Measurements from ENCODE around the gene RICTOR. TPM values are rescaled to one million over a fixed set of nuclear protein-coding genes. Genes with fewer than 3 reads are reported as not detected.
A peak's percentile ranks its signal among the peaks of the same experiment; 100 is the strongest.

The RICTOR gene
- total RNA-seq, 1 experiment from 2014 or later, result 22.4 TPM

DNA sequence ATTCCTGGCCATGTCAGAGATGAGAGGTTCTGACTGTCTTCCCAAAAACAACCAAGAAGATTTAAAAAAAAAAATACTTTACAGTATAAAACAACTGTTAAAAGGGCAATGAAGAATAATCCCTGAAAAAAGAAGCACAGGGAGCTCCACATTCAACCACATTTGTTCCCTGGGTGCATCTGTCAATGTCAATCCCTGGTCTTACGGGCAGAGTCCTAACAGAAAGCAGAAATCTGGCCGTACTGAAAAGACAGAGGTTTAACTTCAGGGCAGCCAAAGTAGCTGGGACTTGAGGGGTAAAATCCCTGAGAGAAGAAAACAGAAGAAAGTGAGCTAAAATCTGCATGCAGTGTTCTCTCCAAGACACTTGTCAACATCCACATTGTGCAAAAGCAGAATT is 76.6 kb downstream of the RICTOR start (continued):
- TF ChIP-seq JAZF1 (CRISPR knock-in tag; IDR thresholded peaks at IDR 0.05), result no peak
- no peak for TF ChIP-seq ZNF671 (CRISPR knock-in tag; IDR thresholded peaks at IDR 0.05)

DNA sequence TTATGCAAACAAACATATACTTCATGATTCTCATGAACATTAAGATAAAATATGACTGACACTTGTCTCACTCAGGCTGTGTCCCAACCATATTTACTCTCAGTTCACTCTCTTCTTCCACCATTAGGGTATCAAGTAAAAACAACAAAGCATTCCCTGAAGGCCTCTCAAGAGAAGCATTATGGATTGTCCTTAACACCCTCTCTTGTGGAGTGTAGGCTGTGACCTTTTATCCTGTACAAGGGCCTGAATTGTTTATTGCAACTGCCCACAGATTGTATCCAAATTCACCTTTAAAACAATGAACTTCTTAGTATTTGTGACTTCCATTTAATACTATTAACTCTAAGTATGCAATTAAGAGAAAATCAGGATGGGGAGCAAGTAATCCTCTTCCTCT is 78.1 kb downstream of the RICTOR start:
- POLR2A ChIA-PET, result no interaction called here

DNA sequence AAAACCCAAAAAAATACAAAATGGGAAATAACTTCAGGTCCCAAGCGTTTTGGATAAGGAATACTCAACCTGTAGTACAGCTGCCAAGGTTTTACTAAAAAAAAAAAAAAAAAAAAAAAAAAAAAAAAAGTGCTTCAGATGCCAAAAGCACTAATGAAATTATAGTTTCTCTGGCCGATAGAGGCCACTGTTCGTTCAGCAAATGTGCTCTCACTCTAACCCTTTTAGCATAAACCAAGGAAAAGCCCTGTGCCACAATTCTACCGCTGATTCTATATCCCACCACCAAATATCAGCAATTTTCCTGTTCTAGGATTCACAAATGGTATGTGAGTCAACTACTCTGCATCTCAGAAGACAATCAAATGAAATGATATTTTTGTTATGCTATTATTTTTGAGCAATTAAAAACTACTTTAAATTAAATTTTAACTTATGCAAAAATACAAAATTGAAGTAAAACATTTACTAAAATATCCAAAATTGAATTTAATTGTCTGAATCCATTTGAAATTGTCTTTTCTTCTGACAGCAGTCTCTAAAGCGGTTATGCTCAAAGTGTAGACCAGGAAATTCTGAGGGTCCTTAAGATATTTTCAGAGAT is 79.8 kb downstream of the RICTOR start:
- ATAC-seq (peak; percentile 75), DNase-seq (ENCODE audit: low spot score) (peak; percentile 16)
- Mint-ChIP-seq H3K27me3 (ENCODE audit: low read depth) (no peaks in the 10 kb centered on the region), H3K9me3 (peaks cover 19% of the 10 kb centered on the region), H3K36me3 (peaks cover 25% of the 10 kb centered on the region), H3K4me3 (no peak overlapping the region), H3K27ac (no peak overlapping the region), H3K4me1 (0 out of 2 replicates have a peak, but pooled peaks cover 3% of the 10 kb centered on the region)
- CTCF ChIA-PET, result interaction anchor here (0.6 to 1.4 kb wide), 11 partner anchors 11 to 566 kb away, joined by 3 to 6 read pairs (median 4); no protein-coding TSS in a partner anchor
- POLR2A ChIA-PET, result no interaction called here
- TF ChIP-seq, protein P1, sequence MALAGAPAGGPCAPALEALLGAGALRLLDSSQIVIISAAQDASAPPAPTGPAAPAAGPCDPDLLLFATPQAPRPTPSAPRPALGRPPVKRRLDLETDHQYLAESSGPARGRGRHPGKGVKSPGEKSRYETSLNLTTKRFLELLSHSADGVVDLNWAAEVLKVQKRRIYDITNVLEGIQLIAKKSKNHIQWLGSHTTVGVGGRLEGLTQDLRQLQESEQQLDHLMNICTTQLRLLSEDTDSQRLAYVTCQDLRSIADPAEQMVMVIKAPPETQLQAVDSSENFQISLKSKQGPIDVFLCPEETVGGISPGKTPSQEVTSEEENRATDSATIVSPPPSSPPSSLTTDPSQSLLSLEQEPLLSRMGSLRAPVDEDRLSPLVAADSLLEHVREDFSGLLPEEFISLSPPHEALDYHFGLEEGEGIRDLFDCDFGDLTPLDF (CRISPR knock-in tag; IDR thresholded peaks at IDR 0.05), result no peak
- TF ChIP-seq, protein P2, sequence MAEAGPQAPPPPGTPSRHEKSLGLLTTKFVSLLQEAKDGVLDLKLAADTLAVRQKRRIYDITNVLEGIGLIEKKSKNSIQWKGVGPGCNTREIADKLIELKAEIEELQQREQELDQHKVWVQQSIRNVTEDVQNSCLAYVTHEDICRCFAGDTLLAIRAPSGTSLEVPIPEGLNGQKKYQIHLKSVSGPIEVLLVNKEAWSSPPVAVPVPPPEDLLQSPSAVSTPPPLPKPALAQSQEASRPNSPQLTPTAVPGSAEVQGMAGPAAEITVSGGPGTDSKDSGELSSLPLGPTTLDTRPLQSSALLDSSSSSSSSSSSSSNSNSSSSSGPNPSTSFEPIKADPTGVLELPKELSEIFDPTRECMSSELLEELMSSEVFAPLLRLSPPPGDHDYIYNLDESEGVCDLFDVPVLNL (CRISPR knock-in tag; IDR thresholded peaks at IDR 0.05; ENCODE audit: borderline replicate concordance, low read depth), result no peak
- TF ChIP-seq SP1 (CRISPR knock-in tag; conservative IDR thresholded peaks at IDR 0.05), result no peak
- TF ChIP-seq, protein P3, sequence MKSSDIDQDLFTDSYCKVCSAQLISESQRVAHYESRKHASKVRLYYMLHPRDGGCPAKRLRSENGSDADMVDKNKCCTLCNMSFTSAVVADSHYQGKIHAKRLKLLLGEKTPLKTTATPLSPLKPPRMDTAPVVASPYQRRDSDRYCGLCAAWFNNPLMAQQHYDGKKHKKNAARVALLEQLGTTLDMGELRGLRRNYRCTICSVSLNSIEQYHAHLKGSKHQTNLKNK (CRISPR knock-in tag; IDR thresholded peaks at IDR 0.05), result no peak
- no peak for TF ChIP-seq ELF4 (CRISPR knock-in tag; IDR thresholded peaks at IDR 0.05; ENCODE audit: low read depth)
- TF ChIP-seq, protein P4, sequence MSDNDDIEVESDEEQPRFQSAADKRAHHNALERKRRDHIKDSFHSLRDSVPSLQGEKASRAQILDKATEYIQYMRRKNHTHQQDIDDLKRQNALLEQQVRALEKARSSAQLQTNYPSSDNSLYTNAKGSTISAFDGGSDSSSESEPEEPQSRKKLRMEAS (CRISPR knock-in tag; IDR thresholded peaks at IDR 0.05), result no peak
- TF ChIP-seq, protein P5, sequence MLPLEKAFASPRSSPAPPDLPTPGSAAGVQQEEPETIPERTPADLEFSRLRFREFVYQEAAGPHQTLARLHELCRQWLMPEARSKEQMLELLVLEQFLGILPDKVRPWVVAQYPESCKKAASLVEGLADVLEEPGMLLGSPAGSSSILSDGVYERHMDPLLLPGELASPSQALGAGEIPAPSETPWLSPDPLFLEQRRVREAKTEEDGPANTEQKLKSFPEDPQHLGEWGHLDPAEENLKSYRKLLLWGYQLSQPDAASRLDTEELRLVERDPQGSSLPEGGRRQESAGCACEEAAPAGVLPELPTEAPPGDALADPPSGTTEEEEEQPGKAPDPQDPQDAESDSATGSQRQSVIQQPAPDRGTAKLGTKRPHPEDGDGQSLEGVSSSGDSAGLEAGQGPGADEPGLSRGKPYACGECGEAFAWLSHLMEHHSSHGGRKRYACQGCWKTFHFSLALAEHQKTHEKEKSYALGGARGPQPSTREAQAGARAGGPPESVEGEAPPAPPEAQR (CRISPR knock-in tag; IDR thresholded peaks at IDR 0.05), result no peak
- TF ChIP-seq, protein P6, sequence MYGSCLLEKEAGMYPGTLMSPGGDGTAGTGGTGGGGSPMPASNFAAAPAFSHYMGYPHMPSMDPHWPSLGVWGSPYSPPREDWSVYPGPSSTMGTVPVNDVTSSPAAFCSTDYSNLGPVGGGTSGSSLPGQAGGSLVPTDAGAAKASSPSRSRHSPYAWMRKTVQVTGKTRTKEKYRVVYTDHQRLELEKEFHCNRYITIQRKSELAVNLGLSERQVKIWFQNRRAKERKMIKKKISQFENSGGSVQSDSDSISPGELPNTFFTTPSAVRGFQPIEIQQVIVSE (CRISPR knock-in tag; IDR thresholded peaks at IDR 0.05; ENCODE audit: borderline replicate concordance), result no peak

More for the DNA sequence above, 78.1 kb downstream of the RICTOR start:
- no peak overlapping the region for H3K4me3 Mint-ChIP-seq
- H3K27me3 Mint-ChIP-seq (ENCODE audit: low read depth), result no peaks in the 10 kb centered on the region
- 0 out of 2 replicates have a peak, but pooled peaks cover 3% of the 10 kb centered on the region for H3K4me1 Mint-ChIP-seq
- DNase-seq (ENCODE audit: low spot score), result no peak
- ATAC-seq, result no peak
- CTCF ChIA-PET, result no interaction called here
- peaks cover 19% of the 10 kb centered on the region for H3K36me3 Mint-ChIP-seq
- no peak overlapping the region for H3K27ac Mint-ChIP-seq
- TF ChIP-seq, protein P7, sequence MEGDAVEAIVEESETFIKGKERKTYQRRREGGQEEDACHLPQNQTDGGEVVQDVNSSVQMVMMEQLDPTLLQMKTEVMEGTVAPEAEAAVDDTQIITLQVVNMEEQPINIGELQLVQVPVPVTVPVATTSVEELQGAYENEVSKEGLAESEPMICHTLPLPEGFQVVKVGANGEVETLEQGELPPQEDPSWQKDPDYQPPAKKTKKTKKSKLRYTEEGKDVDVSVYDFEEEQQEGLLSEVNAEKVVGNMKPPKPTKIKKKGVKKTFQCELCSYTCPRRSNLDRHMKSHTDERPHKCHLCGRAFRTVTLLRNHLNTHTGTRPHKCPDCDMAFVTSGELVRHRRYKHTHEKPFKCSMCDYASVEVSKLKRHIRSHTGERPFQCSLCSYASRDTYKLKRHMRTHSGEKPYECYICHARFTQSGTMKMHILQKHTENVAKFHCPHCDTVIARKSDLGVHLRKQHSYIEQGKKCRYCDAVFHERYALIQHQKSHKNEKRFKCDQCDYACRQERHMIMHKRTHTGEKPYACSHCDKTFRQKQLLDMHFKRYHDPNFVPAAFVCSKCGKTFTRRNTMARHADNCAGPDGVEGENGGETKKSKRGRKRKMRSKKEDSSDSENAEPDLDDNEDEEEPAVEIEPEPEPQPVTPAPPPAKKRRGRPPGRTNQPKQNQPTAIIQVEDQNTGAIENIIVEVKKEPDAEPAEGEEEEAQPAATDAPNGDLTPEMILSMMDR (IDR thresholded peaks at IDR 0.05), result no peak
- TF ChIP-seq FOXK1 (CRISPR knock-in tag; IDR thresholded peaks at IDR 0.05), result no peak
- TF ChIP-seq HMGA2 (CRISPR knock-in tag; IDR thresholded peaks at IDR 0.05), result no peak
- TF ChIP-seq GABPB1 (CRISPR knock-in tag; IDR thresholded peaks at IDR 0.05), result no peak
- TF ChIP-seq MXD4 (CRISPR knock-in tag; IDR thresholded peaks at IDR 0.05; ENCODE audit: borderline replicate concordance), result no peak
- no peak for TF ChIP-seq ATF1 (CRISPR knock-in tag; IDR thresholded peaks at IDR 0.05)
- no peak for TF ChIP-seq KAT7 (CRISPR knock-in tag; IDR thresholded peaks at IDR 0.05; ENCODE audit: borderline replicate concordance)
- no peak for TF ChIP-seq CREB1 (CRISPR knock-in tag; IDR thresholded peaks at IDR 0.05)
- TF ChIP-seq, protein P8, sequence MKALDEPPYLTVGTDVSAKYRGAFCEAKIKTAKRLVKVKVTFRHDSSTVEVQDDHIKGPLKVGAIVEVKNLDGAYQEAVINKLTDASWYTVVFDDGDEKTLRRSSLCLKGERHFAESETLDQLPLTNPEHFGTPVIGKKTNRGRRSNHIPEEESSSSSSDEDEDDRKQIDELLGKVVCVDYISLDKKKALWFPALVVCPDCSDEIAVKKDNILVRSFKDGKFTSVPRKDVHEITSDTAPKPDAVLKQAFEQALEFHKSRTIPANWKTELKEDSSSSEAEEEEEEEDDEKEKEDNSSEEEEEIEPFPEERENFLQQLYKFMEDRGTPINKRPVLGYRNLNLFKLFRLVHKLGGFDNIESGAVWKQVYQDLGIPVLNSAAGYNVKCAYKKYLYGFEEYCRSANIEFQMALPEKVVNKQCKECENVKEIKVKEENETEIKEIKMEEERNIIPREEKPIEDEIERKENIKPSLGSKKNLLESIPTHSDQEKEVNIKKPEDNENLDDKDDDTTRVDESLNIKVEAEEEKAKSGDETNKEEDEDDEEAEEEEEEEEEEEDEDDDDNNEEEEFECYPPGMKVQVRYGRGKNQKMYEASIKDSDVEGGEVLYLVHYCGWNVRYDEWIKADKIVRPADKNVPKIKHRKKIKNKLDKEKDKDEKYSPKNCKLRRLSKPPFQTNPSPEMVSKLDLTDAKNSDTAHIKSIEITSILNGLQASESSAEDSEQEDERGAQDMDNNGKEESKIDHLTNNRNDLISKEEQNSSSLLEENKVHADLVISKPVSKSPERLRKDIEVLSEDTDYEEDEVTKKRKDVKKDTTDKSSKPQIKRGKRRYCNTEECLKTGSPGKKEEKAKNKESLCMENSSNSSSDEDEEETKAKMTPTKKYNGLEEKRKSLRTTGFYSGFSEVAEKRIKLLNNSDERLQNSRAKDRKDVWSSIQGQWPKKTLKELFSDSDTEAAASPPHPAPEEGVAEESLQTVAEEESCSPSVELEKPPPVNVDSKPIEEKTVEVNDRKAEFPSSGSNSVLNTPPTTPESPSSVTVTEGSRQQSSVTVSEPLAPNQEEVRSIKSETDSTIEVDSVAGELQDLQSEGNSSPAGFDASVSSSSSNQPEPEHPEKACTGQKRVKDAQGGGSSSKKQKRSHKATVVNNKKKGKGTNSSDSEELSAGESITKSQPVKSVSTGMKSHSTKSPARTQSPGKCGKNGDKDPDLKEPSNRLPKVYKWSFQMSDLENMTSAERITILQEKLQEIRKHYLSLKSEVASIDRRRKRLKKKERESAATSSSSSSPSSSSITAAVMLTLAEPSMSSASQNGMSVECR (CRISPR knock-in tag; IDR thresholded peaks at IDR 0.05; ENCODE audit: borderline replicate concordance), result no peak
- TF ChIP-seq ELF4 (CRISPR knock-in tag; IDR thresholded peaks at IDR 0.05; ENCODE audit: low read depth), result no peak
- TF ChIP-seq, protein P9, sequence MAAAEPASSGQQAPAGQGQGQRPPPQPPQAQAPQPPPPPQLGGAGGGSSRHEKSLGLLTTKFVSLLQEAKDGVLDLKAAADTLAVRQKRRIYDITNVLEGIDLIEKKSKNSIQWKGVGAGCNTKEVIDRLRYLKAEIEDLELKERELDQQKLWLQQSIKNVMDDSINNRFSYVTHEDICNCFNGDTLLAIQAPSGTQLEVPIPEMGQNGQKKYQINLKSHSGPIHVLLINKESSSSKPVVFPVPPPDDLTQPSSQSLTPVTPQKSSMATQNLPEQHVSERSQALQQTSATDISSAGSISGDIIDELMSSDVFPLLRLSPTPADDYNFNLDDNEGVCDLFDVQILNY (CRISPR knock-in tag; IDR thresholded peaks at IDR 0.05), result no peak
- TF ChIP-seq MYBL2 (CRISPR knock-in tag; IDR thresholded peaks at IDR 0.05), result no peak
- peaks cover 15% of the 10 kb centered on the region for H3K9me3 Mint-ChIP-seq
